Muscle layer of duodenum (tissue), 2 donors: Measurements from ENCODE around the gene POTEF.
"Not testable (repeated sequence)": the region's sequence is repeated elsewhere in the genome, so short reads cannot be mapped to it uniquely, and the experiment has no call there.

Source experiments
- H3K27ac ChIP-seq: one replicate; pipeline ENCODE4 v1.7.0; 2013; ENCODE audit warnings: mild to moderate bottlenecking, low read length
- H3K27me3 ChIP-seq: one replicate; pipeline ENCODE4 v1.7.0; 2013; ENCODE audit warnings: low read depth, mild to moderate bottlenecking, control low read depth, low read length
- H3K36me3 ChIP-seq, 2 donors: one replicate each; pipeline ENCODE4 v1.7.0; 2013; ENCODE audit warnings: low read length in 2 of 2, control low read depth in 1 of 2, mild to moderate bottlenecking in 1 of 2; ENCODE audit not compliant: insufficient read depth in 2 of 2, control insufficient read depth in 1 of 2
- H3K4me1 ChIP-seq, 2 donors: one replicate each; pipeline ENCODE4 v1.7.0; 2013; ENCODE audit warnings: low read length in 2 of 2, mild to moderate bottlenecking in 2 of 2, control low read depth in 1 of 2, moderate library complexity in 1 of 2; ENCODE audit not compliant: insufficient read depth in 2 of 2, control insufficient read depth in 1 of 2
- H3K4me3 ChIP-seq, 2 donors: one replicate each; pipeline ENCODE4 v1.7.0; 2013; ENCODE audit warnings: low read length in 2 of 2, low read depth in 1 of 2, mild to moderate bottlenecking in 1 of 2
- H3K9me3 ChIP-seq, 2 donors: one replicate each; pipeline ENCODE4 v1.7.0; 2013; ENCODE audit warnings: low read length in 2 of 2, control low read depth in 1 of 2, mild to moderate bottlenecking in 1 of 2; ENCODE audit not compliant: control insufficient read depth in 1 of 2
- donor health status: healthy.

Gene POTEF

DNA sequence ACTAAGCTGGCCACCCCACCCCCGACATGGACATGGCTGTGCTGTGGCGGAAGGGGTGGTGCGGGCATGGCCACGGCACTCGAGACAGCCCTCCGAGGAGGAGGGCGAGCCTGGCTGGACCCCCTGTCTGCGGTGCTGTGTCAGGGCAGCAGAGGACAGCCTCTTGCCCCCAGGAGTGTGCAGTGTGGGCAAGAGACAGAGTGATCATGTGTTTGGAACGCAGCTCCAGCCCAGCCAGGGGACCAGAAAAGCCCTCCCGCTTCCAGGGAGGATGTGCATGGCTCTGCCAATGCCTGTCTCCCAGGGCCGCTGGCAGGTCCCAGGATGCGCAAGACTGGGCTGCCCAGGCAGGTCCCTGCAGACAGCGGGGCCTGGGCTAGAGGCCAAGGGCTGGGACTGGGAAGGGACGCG, 9.8 kb upstream of the POTEF start:
- not testable (repeated sequence) for H3K9me3 ChIP-seq, H3K27ac ChIP-seq, H3K27me3 ChIP-seq, H3K4me3 ChIP-seq, H3K36me3 ChIP-seq, H3K4me1 ChIP-seq

DNA sequence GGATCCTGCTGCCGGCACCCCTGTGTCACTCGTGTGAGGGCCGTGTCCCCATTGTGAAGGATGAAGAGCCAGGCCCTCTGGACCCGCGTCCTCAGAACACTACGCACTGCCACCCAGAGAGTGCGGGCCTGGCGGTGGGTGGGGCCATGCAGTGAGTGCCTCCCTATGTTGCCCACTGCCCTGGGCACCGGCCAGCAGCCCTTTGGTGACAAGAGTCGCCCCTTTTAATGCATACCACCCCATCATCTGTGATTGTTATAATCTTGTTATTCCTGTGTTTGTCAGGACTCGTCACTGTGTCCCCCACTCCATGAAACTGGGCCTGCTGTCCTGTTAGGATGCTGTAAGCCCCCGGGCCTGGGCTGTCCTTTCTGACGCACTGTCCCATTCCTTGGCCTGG, 9.3 kb upstream of the POTEF start:
- not testable (repeated sequence) for H3K4me1 ChIP-seq, H3K36me3 ChIP-seq

DNA sequence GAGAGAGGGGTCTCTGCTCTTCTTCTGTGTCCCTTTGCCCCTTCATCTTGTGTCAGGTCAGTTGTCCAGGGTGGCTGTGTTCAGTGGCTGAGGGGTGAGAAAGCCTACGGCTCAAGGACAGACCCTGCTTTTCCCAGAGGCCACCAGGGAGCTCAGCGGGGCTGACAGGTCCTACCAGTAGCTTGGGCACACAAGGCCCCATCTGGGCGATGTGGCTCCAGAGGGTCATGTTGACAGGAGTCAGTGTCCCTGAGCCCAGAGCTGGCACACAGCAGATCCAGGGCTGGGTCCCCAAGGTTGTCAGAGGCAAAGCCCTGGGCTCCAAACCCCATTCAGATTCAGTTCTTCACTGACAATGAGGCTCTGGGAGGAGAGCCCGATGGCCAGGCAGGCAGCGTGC, 8.1 kb upstream of the POTEF start:
- not testable (repeated sequence) for H3K27me3 ChIP-seq, H3K4me1 ChIP-seq, H3K27ac ChIP-seq, H3K36me3 ChIP-seq, H3K4me3 ChIP-seq, H3K9me3 ChIP-seq

More for the DNA sequence above, 9.3 kb upstream of the POTEF start:
- H3K9me3 ChIP-seq, H3K27ac ChIP-seq, H3K4me3 ChIP-seq, H3K27me3 ChIP-seq: not testable (repeated sequence)

DNA sequence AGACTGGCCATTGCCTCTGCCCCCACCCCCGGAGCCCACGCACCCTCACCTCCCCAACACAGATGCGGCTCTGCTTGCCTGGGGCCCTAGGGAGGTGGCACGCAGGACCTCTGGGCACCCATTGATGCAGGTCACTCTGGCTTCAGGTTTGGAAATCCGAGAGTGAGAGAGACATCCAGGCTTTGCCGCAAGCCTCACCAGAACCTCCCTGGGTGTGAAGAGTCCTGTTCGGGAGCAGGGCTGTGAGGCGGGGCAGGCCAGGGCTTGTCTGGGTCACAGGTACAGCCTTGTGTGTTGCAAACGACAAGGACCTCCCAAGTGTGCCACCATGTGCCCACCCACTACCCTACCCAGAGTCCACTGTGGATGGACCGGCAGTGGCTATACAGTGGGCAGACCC, 7.5 kb upstream of the POTEF start:
- not testable (repeated sequence) for H3K27me3 ChIP-seq, H3K27ac ChIP-seq, H3K9me3 ChIP-seq, H3K36me3 ChIP-seq, H3K4me3 ChIP-seq, H3K4me1 ChIP-seq

DNA sequence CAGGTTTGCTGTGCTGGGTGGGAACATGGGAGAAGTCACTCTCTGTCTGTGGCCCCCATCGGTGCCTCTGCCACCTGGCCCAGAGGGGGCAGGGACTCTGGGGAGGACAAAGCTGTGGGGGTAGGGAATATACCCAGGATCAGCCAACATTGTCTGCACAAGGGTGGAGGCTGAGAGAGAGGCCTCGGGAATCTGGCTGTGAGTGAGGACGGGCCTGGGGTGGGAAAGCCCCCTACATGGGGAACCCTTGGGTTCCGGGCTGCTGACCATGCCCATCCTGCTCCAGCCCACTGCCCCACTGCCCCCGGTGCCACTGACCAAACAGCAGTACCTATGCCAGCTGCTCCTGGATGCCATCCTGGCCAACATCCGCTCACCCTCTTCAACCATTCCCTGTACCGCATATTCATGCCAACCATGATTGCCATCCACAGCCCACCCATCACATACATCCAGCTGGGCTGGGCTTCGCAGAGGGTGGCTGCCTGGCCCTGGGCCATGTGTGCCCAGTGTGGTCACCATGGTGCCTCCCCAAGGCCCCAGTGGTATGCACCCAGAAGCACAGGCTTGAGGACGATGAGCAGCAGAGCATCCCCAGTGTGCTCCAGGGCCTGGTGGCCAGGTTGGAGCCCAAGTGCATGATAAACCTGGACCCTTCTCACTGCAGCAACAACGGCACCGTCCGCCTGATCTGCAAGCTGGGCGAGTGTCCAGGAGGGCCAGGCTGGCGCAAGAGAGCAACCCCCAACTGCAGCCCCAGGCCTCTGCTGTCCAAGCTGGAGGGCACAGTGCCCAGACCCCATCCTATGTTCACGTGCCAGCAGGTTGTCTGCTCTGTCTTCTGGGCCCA, 6.9 kb upstream of the POTEF start:
- Histone ChIP-seq H3K27ac (no peak overlapping the region), H3K4me3 (no peak overlapping the region), H3K27me3 (no peaks in the 10 kb centered on the region)

DNA sequence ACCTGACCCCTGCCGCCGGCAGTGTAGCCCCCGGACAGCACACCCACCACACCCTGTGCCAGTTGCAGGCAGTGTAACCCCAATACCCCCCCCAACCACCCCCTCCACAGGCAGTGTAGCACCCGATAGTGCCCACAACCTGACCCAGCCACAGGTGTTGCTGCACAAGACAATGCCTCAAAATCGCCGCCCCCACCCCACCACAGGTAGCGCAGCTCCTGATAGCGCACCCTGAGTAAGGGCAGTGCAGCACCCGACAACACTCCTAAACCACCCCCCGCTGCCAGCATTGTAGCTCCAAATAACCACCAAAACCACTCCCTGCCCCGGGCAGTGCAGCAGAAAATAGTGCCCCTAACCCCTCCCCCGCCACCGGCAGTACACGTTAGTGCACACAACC, 558 bp downstream of the POTEF start:
- H3K9me3 ChIP-seq, H3K36me3 ChIP-seq, H3K27me3 ChIP-seq, H3K27ac ChIP-seq, H3K4me1 ChIP-seq, H3K4me3 ChIP-seq: not testable (repeated sequence)

More for the DNA sequence above, 6.9 kb upstream of the POTEF start:
- Histone ChIP-seq H3K4me1 (no peaks in the 10 kb centered on the region), H3K9me3 (no peaks in the 10 kb centered on the region), H3K36me3 (no peaks in the 10 kb centered on the region)

DNA sequence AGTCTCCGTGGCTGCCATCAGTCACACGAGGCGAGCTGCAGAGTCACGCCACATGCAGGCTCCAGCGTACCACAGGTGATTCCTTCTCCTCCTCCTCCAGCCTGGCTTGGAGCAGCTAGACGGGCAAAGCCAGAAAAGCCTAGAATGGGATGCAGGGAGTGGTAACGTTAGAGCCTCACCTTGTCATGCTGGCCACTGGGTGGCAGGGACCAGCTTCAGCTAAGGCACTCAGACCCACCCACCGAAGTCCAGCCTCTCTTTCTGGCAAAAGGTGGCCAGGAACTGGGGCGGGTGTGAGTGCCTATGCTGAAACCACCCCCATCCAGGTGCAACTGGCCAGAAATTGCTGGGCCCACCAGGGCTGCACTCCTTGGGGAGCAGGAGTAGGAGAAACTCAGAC, 1.3 kb downstream of the POTEF start:
- H3K27ac ChIP-seq, H3K9me3 ChIP-seq, H3K4me3 ChIP-seq: not testable (repeated sequence)

DNA sequence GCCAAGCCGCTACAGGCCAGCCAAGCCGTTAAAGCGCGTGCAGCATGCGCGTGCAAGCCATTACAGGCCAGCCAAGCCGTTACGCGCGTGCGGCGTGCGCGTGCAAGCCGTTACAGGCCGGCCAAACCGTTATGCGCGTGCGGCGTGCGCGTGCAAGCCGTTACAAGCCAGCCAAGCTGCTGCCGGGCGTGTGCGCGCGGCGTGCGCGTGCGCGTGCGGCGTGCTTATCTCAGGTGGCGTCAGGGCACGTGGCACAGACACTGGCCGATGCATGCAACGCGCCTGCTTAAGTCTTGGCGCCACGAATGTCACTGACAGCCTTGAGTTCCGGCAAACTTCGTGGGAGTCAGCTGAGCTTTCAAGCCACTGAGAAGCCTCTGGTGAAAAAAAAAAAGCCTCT, 8.1 kb downstream of the POTEF start:
- H3K4me1 ChIP-seq, H3K27ac ChIP-seq, H3K4me3 ChIP-seq, H3K36me3 ChIP-seq, H3K9me3 ChIP-seq, H3K27me3 ChIP-seq: not testable (repeated sequence)

More for the DNA sequence above, 1.3 kb downstream of the POTEF start:
- not testable (repeated sequence) for H3K36me3 ChIP-seq, H3K27me3 ChIP-seq, H3K4me1 ChIP-seq

DNA sequence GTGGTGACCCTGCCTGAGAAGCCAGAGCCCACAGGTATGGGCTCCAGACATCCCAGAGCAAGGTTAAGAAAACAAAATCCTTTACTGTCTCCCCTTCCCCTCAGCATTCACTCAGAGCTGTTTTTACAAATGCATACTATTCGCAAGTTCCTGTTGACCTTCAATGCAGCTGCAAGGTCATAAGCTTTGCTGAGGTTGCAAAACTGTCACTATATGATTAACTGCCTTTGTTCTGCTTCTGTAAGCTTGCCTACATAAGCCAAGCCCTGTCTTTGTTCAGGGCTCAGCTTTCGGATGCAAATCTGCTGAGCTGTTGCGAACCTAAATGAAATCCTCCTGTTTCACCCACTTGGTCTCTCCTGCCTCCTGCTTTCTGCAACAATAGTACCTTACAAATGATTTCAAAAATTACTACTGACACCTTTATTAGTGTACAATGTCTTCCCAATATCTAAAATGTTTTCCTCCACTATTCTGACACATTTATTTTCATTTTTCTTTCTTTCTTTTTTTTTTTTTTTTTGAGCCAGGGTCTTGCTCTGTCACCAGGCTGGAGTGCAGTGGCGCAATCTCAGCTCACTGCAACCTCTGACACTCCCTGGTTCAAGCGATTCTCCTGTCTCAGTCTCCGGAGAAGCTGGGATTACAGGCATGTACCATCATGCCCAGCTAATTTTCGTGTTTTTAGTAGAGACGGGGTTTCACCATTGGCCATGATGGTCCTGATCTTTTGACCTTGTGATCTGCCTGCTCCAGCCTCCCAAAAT, 26.2 kb downstream of the POTEF start:
- not testable (repeated sequence) for H3K36me3 ChIP-seq, H3K9me3 ChIP-seq, H3K4me3 ChIP-seq, H3K27ac ChIP-seq, H3K4me1 ChIP-seq, H3K27me3 ChIP-seq

DNA sequence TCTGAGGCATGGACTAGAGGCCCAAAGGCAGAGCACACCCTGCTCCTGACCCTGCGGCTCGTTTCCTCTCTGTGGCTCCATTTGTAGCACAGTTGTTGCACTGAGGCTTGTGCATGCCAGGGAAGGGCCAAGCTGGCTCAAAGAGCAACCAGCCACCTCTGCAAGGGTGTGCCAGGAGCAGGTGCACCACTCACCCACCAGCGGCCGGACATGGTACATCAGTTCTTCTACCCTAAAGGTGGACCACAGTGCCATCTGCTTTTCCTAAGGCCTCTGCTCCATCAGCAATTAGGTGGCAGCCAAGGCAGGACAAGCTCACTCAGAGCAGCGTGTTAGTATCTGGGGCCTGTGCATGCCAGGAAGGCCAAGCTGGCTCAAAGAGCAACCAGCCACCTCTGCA, 66.4 kb downstream of the POTEF start:
- not testable (repeated sequence) for H3K4me1 ChIP-seq, H3K27ac ChIP-seq, H3K27me3 ChIP-seq, H3K4me3 ChIP-seq, H3K9me3 ChIP-seq, H3K36me3 ChIP-seq

DNA sequence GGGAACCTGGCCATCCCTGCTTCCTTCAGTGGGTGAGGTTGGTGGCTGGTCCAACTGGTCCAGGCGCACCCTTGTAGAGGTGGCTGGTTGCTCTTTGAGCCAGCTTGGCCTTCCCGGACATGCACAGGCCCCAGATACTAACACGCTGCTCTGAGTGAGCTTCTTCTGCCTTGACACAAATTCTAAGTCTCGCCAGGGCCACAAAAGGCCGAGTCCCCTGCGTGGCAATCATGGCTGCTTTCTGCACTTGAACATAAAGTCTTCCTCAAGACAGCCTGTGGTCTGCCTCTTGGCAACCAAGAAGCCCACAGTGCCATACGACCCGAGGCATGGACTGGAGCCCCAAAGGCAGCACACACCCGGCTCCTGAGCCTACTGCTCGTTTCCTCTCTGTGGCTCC, 69.0 kb downstream of the POTEF start:
- H3K4me1 ChIP-seq, H3K4me3 ChIP-seq: not testable (repeated sequence)

DNA sequence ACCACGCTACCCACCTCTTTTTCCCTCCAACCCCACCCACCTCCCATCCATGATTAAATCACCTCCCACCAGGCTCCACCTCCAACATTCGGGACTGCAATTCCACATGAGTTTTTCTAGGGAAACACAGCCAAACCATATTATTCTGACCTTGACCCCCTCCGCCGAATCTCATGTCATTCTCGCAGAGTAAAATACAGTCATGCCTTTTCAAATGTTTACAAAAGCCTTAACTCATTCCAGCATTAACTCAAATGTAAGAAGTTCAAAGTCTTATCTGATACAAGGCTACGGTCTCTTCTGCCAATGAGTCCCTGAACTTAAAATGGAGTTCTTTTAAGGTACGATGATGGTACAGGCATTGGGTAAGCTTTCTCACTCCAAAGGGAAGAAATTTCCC, 72.7 kb downstream of the POTEF start:
- not testable (repeated sequence) for H3K4me3 ChIP-seq, H3K36me3 ChIP-seq, H3K9me3 ChIP-seq, H3K4me1 ChIP-seq, H3K27me3 ChIP-seq, H3K27ac ChIP-seq

More for the DNA sequence above, 69.0 kb downstream of the POTEF start:
- not testable (repeated sequence) for H3K36me3 ChIP-seq, H3K27ac ChIP-seq, H3K9me3 ChIP-seq, H3K27me3 ChIP-seq
